ENCODE data around the gene TNFSF8.

The TNFSF8 gene

DNA sequence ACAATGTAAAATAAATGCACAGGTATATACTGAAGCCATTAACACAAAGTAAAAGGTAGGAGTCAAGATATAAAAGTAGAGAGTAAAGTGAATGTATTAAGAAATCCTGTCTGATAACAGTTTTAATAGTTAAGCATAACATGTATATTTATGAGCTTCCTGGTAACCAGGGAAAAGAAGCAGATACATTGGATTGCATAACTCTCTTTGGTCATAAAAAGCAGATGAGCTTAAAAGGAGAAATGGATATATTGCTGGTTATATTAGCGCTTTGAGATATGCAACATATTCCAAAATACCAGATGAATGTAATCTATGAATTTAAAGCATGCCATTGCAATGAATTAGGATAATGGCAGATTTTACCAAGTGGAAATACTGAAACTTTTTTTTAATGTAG lies 6.2 kb upstream of the TNFSF8 start:
- DNase-seq (ENCODE audit: low read depth in 2 of 2, low spot score in 1 of 2) = no peak

DNA sequence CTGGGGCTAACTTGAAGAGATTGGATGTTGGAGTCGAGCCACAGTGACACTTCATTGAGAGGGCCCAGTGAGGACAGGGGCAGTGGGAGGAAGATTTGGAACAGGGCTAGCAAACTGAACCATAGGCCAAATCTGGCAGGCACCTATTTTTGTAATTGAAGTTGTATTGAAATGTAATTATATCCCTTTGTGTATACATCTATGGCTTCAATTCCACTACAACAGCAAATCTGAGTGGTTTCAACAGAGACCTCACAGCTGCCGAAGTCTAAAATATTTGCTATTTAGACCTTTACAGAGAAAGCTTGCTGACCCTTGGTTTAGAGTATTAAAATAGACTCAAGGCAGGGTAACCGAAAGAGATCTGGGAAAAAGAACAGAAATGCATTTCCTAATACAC lies 4.7 kb upstream of the TNFSF8 start:
- DNase-seq (ENCODE audit: low read depth in 2 of 2, low spot score in 1 of 2) = no peak

DNA sequence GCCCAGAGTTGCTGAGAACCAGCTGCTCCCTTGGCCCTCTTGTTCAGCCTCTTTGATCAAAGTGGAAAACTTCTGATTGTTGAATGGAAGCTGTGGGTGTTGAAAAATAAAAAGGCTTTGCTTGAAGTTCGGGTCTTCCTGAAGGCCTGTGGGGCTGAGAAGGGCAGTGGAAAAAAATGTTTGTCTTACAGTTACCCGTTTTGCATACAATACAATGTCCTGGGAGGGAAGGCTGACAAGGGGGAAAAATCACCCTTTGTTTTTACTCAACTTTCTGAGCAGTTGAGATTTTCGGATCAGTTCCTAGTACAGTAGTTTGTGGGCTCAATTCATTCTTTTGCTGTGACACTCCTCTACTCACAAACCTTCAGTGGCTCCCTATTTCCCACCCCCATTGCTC lies 2.1 kb upstream of the TNFSF8 start:
- no peak for DNase-seq (ENCODE audit: low read depth in 2 of 2, low spot score in 1 of 2)

DNA sequence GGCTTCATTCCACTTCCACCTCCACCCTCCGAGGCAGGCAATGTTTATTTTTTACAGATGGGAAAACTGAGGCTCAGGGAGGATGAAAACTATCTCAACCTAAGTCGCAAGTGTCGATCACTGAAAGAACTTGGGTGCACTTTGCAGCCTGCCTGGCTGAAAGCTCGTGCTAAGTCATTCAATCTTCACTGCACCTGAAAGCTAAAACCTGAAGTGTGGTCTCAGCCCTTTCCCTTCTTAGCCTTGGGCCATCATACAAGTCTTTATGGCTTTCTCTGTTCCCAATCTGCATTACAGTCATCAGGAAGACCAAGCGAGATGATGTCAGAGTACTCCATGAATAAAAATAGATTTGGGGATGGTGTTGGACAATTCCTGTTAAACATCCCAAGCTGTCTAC lies 1.0 kb upstream of the TNFSF8 start:
- no peak for DNase-seq (ENCODE audit: low read depth in 2 of 2, low spot score in 1 of 2)

DNA sequence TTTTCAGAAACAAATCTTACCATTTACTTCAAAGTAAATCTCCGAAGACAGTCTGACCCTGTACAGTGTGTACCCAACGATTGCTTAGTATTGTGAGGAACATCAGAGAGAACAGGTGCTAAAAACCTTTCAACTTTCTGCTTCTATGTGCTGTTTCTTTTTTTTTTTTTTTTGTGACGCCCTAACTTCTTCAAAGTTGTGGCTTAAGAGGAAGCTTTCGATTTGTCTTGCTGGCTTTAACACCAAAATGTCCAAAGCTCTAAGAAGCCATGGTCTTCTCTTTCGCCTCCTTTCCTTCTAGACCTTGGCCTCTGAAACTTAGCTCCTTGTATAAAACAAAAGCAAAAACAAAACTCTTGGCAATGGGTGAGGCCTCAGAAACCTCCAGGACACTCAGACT lies 1.2 kb downstream of the TNFSF8 start:
- no peak for DNase-seq (ENCODE audit: low read depth in 2 of 2, low spot score in 1 of 2)

DNA sequence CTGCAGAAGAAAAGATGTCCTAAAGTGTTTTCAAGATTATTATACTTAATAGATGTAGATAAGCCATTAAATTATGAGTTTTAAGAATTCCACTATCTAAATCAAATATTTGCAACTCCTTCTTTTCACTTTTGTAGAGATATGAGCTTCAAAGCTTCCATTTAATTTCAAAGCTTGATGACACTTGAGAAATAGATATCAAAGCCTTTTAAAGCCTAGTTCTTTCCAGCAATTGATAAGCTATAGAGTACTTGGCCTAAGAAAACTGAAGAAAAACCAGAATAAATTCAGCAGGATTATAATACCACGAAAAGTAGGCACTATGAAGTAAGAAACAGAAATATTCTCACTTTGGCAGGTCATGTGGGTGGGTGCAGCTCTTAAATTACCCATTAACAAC lies 1.7 kb downstream of the TNFSF8 start:
- DNase-seq (ENCODE audit: low read depth in 2 of 2, low spot score in 1 of 2) = no peak

DNA sequence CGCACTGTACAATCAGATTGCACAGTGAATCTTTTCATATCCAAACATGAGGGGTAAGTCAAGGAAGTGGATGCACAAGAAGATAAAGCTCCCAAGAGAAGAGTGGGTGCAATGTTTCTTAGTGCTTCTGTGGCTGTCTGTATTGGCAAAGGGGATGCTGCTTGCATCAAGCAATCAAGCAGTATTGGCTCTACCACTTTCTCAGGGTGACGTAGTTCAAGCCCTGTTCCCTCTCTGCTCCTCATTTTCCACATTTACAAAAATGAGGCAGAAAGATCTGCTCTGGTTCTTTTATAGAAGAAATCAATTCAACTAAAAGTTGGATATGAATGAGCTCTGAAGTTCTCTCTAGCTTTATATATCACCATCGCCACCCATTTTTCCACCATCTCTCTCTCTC lies 2.3 kb downstream of the TNFSF8 start:
- DNase-seq (ENCODE audit: low read depth in 2 of 2, low spot score in 1 of 2) = no peak

DNA sequence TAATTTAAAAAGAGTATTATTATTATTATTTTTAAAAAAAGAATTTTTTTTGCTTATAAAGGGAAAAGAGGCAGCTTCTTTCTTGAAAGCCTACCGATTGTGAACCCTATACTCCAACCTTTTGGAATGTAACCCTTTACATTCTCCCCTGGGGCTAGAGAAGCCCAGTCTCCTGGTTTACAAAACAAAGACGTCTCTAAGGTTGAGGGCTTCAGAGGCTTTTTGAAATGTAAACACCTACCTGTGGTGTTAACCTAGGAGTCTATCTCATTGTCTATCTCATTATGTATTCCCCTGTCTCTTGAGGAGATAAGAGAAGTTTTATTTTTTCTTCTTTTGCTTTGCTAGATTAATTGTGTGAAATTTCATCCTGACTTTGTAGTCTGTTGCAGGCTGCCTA lies 4.7 kb downstream of the TNFSF8 start:
- DNase-seq (ENCODE audit: low read depth in 2 of 2, low spot score in 1 of 2) = no peak

DNA sequence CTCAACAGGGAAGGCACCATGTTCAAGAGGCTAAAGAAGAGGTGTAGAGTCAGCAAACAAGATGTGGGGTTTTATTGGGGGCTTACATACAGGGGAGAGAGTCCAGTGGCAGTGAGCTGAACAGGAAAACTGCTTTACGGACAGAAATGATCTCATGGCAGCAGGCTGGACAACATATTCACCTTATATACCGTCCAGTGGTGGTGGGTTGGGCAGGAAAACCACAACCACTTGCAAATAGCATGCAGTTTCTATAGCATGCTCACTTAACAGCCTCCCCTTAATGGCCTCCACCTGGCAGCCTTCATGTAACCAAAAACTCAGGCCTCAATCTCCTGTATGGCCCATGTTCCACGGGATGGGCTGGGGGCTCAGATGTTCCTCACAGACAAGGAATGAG lies 5.4 kb downstream of the TNFSF8 start:
- no peak for DNase-seq (ENCODE audit: low read depth in 2 of 2, low spot score in 1 of 2)

DNA sequence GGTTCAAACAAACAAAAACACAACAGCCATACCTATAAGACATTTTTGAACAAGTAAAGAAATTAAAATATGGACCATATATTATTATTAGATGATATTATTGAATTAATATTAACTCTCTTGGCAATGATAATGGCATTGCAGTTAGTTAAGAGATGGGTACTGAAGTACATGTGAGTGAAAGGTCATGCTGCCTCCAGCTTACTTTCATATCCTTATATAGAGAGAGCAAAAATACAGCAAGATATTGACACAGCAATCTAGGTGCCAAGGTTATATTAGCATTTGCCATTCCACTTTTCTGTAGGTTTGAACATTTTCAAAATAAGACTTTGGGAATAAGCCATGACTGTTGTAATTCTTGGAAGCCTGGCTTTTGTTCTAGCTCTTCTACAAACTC lies 6.1 kb downstream of the TNFSF8 start:
- no peak for DNase-seq (ENCODE audit: low read depth in 2 of 2, low spot score in 1 of 2)

DNA sequence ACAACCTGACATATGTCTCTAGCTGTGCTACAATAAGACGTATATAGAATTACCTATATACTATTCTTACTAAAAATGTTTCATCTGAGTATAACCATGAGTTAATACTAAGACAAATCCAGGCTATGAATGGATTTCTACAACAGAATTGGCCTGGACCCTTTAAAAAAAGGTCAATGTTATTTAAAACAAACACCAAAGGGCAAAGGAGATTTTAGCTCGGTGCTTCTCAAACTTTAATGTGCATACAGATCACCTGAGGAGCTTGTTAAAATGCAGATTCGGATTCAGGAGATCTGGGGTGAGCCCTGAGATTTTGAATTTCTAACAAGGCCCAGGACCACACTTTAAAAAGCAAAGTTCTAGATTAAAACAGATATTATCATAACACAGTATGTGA lies 6.5 kb downstream of the TNFSF8 start:
- no peak for DNase-seq (ENCODE audit: low read depth in 2 of 2, low spot score in 1 of 2)

DNA sequence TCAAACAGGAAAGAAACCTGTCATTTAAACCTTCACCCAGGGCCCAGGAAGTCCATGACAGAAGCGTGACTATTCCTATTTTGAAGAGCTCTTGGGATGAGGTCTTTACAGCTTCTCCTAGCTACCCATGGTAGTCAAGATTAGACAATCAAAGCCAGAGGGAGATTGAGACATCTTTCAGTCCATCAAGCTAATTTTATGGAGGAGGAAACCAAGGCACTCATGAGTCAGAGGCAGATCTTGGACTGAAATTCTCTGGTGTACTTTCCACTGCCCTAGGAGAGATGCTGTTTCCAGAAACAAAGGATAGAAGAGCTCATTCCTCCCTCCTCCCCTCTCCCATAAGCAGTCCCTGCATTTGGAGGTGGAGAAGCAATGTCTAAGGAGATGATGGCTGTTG lies 9.2 kb downstream of the TNFSF8 start:
- no peak for DNase-seq (ENCODE audit: low read depth in 2 of 2, low spot score in 1 of 2)

DNA sequence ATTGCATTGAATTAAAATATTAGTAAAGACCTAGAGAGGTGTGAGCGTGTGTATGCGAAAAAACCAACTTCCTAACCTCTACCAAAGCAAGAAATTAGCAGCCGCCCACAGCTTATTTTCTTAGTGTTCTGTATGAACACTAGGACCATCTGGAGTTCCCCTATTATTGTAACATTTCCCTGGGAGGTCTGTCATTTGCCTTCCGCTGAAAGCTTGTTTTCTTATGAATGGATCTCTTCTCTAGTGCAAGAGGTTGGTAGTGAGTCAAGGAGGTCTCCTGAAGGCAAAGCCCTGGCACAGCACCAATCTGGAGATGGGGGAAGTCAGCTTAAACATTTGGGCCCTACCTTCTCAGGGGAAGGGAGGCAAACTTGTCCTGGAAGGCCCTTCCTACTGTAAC lies 10.8 kb downstream of the TNFSF8 start:
- DNase-seq (ENCODE audit: low read depth in 2 of 2, low spot score in 1 of 2) = no peak

DNA sequence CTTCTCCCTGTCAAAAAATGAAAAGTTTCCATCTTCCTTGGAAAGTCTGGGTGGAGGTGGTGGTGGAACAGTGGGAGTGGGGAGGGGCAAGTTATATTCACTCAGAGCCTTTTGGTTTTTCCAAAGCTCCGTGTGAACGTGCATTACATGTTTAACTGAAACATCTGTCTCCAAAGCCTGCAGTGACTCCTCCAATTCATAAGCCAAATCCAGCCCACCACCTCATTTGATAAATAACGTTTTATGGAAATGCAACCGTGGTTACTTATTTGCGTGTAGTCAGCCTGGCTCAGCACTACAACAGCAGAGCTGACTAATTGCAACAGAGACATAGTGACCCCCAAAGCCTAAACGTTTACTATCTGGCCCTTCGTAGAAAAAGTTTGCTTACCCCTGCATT lies 13.9 kb downstream of the TNFSF8 start:
- DNase-seq (ENCODE audit: low read depth in 2 of 2, low spot score in 1 of 2) = no peak

DNA sequence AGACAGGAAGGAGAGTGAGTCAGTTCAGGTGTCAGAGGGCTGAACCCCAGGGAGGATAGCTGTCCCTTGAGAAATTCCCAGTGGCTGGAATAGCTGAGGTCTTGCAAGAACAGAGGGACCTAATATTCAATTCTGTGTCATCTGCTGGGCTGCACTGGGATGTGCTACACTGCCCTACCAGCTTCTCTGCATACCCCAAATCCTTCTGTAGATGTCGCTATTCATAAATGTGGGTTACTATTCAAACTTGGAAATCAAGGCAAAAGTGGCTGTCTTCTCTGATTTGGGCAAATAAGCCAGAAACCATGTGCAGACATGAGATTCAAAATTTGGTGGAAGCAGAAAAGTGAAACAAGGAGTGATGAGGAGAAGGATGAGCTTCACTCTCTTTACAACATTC lies 16.3 kb downstream of the TNFSF8 start:
- DNase-seq (ENCODE audit: low read depth in 2 of 2, low spot score in 1 of 2) = no peak

DNA sequence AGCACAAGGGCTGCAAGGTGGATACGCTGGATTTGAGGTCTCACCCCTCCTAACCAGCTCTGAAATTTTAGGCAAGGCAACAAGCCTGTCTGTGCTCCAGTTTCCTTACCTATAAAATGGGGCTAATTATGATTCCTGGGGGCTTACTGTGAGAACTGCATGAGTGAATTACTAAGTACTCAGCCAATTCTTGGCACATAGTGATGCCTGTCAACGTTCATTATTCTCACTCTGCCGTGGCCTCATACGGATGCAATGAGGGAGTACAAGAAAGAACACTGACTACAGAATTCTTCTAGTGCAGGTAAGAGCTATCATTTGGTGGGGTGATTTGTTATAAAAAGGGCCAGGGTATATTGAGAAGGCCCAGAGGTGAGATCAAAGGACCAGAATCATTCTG lies 16.7 kb downstream of the TNFSF8 start:
- no peak for DNase-seq (ENCODE audit: low read depth in 2 of 2, low spot score in 1 of 2)

DNA sequence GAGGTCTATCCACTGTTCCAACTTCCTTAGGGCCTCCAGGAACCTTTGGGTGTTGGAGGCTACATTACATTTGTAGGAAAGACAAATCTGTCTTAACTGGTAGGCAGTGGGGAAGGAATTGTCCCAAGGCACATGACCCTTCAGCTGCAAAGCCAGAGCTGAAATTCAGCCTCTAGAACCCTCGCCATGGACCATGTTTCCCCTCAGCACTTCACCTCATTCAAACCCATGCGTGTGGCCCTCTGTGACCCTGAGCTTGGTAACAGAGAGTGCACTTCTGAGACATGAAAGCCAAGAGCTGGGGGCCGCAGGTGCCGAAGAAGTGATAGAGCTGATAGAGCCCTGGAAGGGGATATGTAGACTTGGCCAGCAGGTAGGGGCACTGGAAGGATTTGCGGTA lies 17.2 kb downstream of the TNFSF8 start:
- no peak for DNase-seq (ENCODE audit: low read depth in 2 of 2, low spot score in 1 of 2)

DNA sequence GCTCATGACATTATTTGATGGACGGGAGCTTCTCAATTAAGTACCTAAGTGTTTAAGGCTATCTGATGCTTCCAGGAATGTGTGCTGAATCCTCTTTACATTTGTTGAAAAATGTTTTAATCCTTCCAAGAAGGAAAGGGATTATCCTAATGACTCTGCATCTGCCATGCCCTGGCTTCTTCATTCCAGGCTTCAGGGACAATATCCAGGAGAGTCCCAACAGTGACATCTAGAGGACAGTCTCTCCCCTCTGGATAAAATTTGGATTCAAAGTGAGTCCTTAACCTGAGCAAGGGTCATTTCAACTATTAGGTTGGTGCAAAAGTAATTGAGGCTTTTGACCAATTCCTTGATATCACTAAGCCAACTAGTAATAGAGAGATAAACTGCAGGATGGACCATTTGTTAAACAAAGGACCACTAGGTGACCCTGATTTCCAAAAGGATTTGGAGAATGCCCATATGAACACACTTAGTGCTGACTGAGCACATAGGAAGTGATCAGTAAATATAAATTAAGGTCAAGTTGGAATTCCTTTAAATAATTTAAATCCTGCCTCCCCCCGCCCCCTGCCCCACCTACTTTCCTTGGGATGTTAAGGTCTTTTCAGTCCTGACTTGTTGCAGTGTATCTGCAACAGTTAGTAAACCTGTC lies 19.1 kb downstream of the TNFSF8 start:
- DNase-seq (ENCODE audit: low read depth in 2 of 2, low spot score in 1 of 2) = no peak

DNA sequence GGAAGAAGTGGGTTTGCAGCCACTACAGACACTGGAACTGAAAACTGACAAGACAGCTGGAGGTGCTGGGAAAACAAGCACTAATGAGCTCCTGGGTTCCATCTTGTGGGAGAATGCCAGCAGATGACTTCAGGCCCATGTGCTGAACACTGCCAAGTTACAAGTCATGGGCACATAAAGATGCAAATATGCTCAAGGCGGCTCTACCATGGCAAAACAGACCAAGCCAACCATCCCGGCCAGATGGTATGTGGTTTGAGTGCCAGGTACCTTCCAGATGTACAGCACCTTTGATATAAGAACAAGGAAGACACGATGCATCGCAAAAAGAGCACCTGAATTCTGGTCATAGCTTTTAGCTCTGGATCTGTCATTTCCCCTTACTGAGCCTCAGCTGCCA lies 19.9 kb downstream of the TNFSF8 start:
- no peak for DNase-seq (ENCODE audit: low read depth in 2 of 2, low spot score in 1 of 2)

DNA sequence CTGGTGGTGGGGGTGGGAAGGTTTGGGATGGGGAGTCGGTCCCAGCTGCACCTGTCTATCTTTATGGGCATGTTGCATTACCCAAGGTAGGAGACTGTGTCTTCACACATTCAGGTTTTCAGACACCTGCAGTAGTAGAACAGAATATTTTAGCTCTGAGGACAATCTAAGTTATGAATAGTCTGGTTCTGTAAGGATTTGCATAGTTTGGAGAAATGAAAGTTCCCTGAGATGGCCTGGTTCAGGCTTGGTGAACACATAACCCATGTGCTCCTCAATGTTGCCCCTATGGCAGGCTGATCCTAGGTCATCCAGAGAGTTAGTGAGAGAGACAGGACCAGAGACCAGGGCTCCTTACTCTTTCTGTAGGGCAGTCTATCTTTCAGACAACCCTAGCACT lies 20.7 kb downstream of the TNFSF8 start:
- DNase-seq (ENCODE audit: low read depth in 2 of 2, low spot score in 1 of 2) = no peak

DNA sequence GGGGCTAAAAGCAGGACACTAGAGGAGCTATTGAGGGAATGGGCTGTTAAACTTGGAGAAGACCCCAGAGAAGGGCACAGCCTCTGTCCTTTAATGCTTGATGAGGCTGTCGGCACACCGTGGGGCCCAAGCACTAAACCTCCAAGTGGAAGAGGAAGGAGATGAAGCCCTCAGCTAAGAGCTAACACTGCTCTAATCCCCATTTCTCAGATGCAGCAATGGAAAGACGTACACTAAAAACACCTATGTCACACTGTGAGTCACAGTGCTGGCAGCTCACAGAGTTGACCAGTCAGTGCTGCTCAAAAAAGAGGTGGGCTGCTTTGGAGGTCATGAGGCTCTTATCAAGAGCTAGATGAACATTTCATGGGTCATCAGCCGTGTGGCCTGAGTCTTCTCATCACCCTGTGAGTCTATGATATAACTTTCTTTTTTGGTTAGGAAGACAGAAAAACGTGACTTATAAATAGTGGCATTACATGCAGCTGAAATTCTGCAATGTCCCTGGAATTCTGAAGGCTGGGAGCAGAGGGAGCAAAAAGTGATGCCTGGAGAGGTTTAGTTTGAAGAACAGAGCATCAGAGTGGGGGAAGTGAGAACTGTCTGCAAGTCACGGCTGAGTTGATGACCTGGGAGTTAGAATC lies 21.5 kb downstream of the TNFSF8 start:
- no peak for DNase-seq (ENCODE audit: low read depth in 2 of 2, low spot score in 1 of 2)

DNA sequence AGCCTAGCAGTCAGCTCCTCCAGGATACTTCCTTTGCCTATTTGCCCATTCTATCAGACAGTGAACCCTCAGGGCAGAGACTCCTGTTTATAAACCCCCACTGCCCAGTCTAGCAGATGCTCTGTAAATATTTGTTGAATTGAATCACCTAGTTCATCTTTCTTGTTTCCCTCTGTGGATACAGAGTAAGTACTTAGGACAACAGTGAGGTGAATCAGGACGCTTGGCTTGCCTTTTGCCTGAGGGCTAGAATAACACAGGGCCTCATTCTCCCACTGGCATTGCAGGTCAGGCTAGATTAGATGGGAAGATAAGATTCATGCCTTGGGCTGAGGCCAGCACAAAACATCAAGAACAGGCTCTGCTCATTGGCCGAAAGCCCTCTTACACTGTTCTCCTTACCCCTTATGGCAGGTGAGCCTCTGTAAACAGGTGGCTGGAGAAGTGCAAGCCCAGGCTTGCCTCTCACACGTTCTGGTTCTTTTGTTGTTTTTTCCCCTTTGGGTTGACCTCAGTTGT lies 22.2 kb downstream of the TNFSF8 start:
- DNase-seq (ENCODE audit: low read depth in 2 of 2, low spot score in 1 of 2) = no peak

DNA sequence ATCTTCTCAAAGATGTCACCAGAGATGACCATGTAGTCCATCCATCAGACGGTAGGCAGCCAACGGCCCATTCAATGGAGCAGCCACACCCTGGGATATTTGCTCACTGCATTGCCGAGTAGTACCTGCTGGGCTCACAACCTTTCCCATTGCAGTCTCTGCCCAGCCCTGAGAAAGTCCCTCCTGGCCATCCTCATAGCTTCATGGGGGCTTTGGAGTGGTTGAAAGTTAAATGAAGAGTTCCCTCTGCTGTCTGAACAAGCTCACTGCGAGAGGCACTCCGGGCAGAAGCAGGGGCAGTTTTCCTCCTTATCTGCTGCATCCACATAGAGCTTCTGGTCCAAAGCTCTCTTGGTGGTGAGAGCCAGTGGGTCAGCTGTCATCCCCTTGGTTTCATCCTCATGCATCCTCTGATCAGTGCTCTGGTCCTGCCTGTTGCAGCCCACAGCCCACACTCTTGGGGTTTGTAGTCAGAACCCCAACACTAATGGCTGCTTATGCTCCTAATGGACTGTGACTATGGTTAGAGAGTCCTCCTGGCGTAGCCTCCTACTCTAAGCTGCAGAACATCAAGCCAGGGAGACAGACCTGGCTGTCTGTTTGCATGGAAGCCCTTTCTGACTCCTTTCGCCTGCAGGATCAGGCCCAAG lies 23.3 kb downstream of the TNFSF8 start:
- no peak for DNase-seq (ENCODE audit: low read depth in 2 of 2, low spot score in 1 of 2)
